Loucy (cell line): ENCODE data around the gene GPR22.

Experiments used
- H2AFZ ChIP-seq: fragments of 200-600 bp; sonication (generic); 2 replicates; pipeline ENCODE4 v1.6.0; 2016; ENCODE audit warnings: antibody characterized with exemption, mild to moderate bottlenecking, low read length, moderate library complexity
- H3F3A ChIP-seq: fragments of 200-600 bp; 2 replicates; pipeline ENCODE4 v1.6.0; 2016; ENCODE audit warnings: antibody characterized with exemption, low read depth, mild to moderate bottlenecking
- H3K27me3 ChIP-seq: fragments of 200-600 bp; sonication (generic); 2 replicates; pipeline ENCODE4 v1.6.1; 2014; ENCODE audit warnings: low read length, mild to moderate bottlenecking; ENCODE audit not compliant: insufficient read depth, poor library complexity, severe bottlenecking
- H3K36me3 ChIP-seq: fragments of 200-600 bp; sonication (generic); 2 replicates; pipeline ENCODE4 v1.6.1; 2016; ENCODE audit warnings: low read length; ENCODE audit not compliant: insufficient read depth
- H3K4me1 ChIP-seq: fragments of 200-600 bp; sonication (generic); 2 replicates; pipeline ENCODE4 v1.5.1; 2014; ENCODE audit warnings: low read length, mild to moderate bottlenecking; ENCODE audit not compliant: insufficient read depth, poor library complexity, severe bottlenecking
- H3K4me2 ChIP-seq: fragments of 200-600 bp; sonication (generic); 2 replicates; pipeline ENCODE4 v1.6.0; 2014; ENCODE audit warnings: antibody characterized with exemption, low read length, low read depth, mild to moderate bottlenecking; ENCODE audit not compliant: poor library complexity, severe bottlenecking
- H3K4me3 ChIP-seq: fragments of 200-600 bp; sonication (generic); 2 replicates; pipeline ENCODE4 v1.5.1; 2014; ENCODE audit warnings: low read length, mild to moderate bottlenecking, mixed read lengths; ENCODE audit not compliant: poor library complexity, severe bottlenecking
- H3K79me2 ChIP-seq: fragments of 200-600 bp; sonication (generic); 2 replicates; pipeline ENCODE4 v1.6.1; 2014; ENCODE audit warnings: low read length; ENCODE audit not compliant: insufficient read depth
- H3K9ac ChIP-seq: fragments of 200-600 bp; sonication (generic); 2 replicates; pipeline ENCODE4 v1.6.0; 2014; ENCODE audit warnings: mild to moderate bottlenecking, low read depth, low read length, moderate library complexity; ENCODE audit not compliant: poor library complexity, severe bottlenecking
- H3K9me2 ChIP-seq: fragments of 200-600 bp; sonication (generic); replicated peaks from 2 replicates; pipeline ENCODE4 v1.6.1; 2016; ENCODE audit warnings: low read depth, low read length, mixed read lengths
- H3K9me3 ChIP-seq: fragments of 200-600 bp; sonication (generic); 2 replicates; pipeline ENCODE4 v1.6.1; 2014; ENCODE audit warnings: mild to moderate bottlenecking, antibody characterized with exemption, low read length, low read depth; ENCODE audit not compliant: insufficient read depth
- H4K20me1 ChIP-seq: fragments of 200-600 bp; sonication (generic); 2 replicates; pipeline ENCODE4 v1.6.0; 2014; ENCODE audit warnings: antibody characterized with exemption, low read length, mild to moderate bottlenecking; ENCODE audit not compliant: insufficient read depth, poor library complexity, severe bottlenecking
- CTCF ChIP-seq: fragments of 200-600 bp; sonication (generic); conservative IDR thresholded peaks from 2 replicates; pipeline ENCODE4 v1.5.1; 2014; ENCODE audit warnings: mild to moderate bottlenecking, antibody characterized with exemption, low read length
- EZH2phosphoT487 ChIP-seq: fragments of 200-600 bp; IDR thresholded peaks from 2 replicates; pipeline ENCODE4 v1.6.1; 2018; ENCODE audit warnings: antibody characterized with exemption, mild to moderate bottlenecking, moderate library complexity, borderline replicate concordance

Gene GPR22

GRCh38 chr7:107469929-107470328, at the start of gene GPR22:
Gene GPR22 (plus strand): TSS chr7:107470057. CDS start chr7:107474061, 4,004 bp downstream.
- H3K9me3 ChIP-seq: no peaks in the 10 kb centered on the region
- no peak within 1 kb of the TSS for H3K4me3 ChIP-seq
- no peaks in the 10 kb centered on the region for H3K79me2 ChIP-seq
- no peaks in the 10 kb centered on the region for H3K4me1 ChIP-seq
- H4K20me1 ChIP-seq: no peaks in the 10 kb centered on the region
- no peaks in the 10 kb centered on the region for H3F3A ChIP-seq
- no peak within 1 kb of the TSS for H3K9ac ChIP-seq
- TF ChIP-seq EZH2phosphoT487 (no peak), CTCF (no peak)
- no peak within 1 kb of the TSS for H3K4me2 ChIP-seq
- H3K27me3 ChIP-seq: no peaks in the 10 kb centered on the region
- no peaks in the 10 kb centered on the region for H3K9me2 ChIP-seq
- H3K36me3 ChIP-seq: no peaks in the 10 kb centered on the region; the same call in 1 of the 2 replicates
- H2AFZ ChIP-seq: no peak within 1 kb of the TSS

- Histone ChIP-seq H3K36me3 (peaks cover 8% of the 10 kb centered on the region; the same call in 1 of the 2 replicates), H3K9me2 (no peaks in the 10 kb centered on the region), H2AFZ (no peak overlapping the region), H3K9ac (no peak overlapping the region), H3F3A (no peaks in the 10 kb centered on the region), H3K9me3 (no peaks in the 10 kb centered on the region), H4K20me1 (no peaks in the 10 kb centered on the region), H3K27me3 (no peaks in the 10 kb centered on the region), H3K4me2 (no peak overlapping the region), H3K79me2 (no peaks in the 10 kb centered on the region), H3K4me3 (no peak overlapping the region), H3K4me1 (no peaks in the 10 kb centered on the region)
- TF ChIP-seq EZH2phosphoT487 (no peak), CTCF (no peak)
Observed at GRCh38 chr7:107427462-107427861, 42.4 kb upstream of the GPR22 start.

GRCh38 chr7:107428642-107429041, 41.2 kb upstream of the GPR22 start:
- 0 out of 2 replicates have a peak, but pooled peaks cover 6% of the 10 kb centered on the region for H3K9me3 ChIP-seq
- H3K4me1 ChIP-seq: no peaks in the 10 kb centered on the region
- no peak overlapping the region for H3K4me3 ChIP-seq
- no peaks in the 10 kb centered on the region for H4K20me1 ChIP-seq
- no peaks in the 10 kb centered on the region for H3K9me2 ChIP-seq
- no peaks in the 10 kb centered on the region for H3K79me2 ChIP-seq
- H3K27me3 ChIP-seq: no peaks in the 10 kb centered on the region
- H3K4me2 ChIP-seq: no peak overlapping the region
- no peak overlapping the region for H3K9ac ChIP-seq
- peaks cover 10% of the 10 kb centered on the region; the same call in 1 of the 2 replicates for H3K36me3 ChIP-seq
- no peaks in the 10 kb centered on the region for H3F3A ChIP-seq
- H2AFZ ChIP-seq: no peak overlapping the region
- TF ChIP-seq EZH2phosphoT487: no peak
- no peak for TF ChIP-seq CTCF
